BLaER1 (cell line): ENCODE measurements around the gene IDH3B.

Experiments
- H3K27ac ChIP-seq: shearing (Covaris generic); formaldehyde crosslinking; 2 replicates; pipeline ENCODE4 v1.8.1; 2022
- H3K27me3 ChIP-seq: shearing (Covaris generic); formaldehyde crosslinking; 2 replicates; pipeline ENCODE4 v1.8.1; 2022
- H3K36me3 ChIP-seq: shearing (Covaris generic); formaldehyde crosslinking; 2 replicates; pipeline ENCODE4 v1.8.1; 2022
- H3K4me1 ChIP-seq: shearing (Covaris generic); formaldehyde crosslinking; 2 replicates; pipeline ENCODE4 v1.8.1; 2022
- H3K4me2 ChIP-seq: shearing (Covaris generic); formaldehyde crosslinking; 2 replicates; pipeline ENCODE4 v1.8.1; 2022
- H3K4me3 ChIP-seq: shearing (Covaris generic); formaldehyde crosslinking; 2 replicates; pipeline ENCODE4 v1.8.1; 2022
- H3K9ac ChIP-seq: shearing (Covaris generic); formaldehyde crosslinking; 2 replicates; pipeline ENCODE4 v1.8.1; 2022
- H3K9me3 ChIP-seq: shearing (Covaris generic); formaldehyde crosslinking; 2 replicates; pipeline ENCODE4 v1.8.1; 2022
- H4K20me1 ChIP-seq: shearing (Covaris generic); formaldehyde crosslinking; 2 replicates; pipeline ENCODE4 v1.8.1; 2022
- Cebpa-rat ChIP-seq: shearing (Covaris generic); IDR thresholded peaks from 2 replicates; pipeline ENCODE4 v1.8.1; 2022

Gene IDH3B

DNA sequence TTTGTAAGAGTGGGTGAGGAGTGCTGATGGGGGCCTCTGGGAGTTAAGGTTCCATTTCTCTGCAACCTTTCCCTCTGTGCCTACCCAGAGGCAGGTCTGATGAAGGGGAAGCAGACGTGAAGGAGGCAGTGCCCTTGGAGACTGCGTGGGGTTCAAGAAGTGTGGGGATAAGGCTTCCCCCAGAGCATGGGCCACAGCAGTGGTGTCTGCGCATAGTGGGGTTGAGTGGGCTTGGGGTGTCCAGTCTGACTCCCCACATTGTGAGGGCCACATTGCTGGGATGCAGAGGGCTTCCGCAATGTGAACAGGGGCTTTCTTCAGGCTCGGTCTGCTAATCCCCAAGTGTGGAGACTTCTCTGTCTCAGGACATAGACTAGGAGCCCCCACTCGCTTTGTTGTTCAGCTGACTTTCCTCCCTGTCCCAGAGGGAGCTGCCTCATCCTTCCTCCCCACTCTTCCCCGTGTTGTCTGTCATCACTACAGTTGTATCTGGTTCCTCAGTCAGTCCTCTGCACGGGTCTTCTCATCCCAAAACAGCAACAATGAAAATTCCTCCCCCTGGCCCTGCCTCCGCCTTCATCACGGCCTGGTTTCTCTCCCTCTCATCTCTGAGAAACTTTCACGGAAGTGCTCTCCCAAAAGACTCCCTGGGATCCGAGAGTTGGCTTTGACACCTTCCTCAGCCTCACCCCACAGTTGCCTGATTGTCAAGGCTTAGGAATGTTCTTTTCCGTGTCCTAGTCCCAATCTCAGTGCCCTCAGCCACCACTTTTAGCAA, 31.4 kb upstream of the IDH3B start:
- peaks cover 35% of the 10 kb centered on the region for H4K20me1 ChIP-seq
- H3K27ac ChIP-seq, result no peak overlapping the region
- no peak overlapping the region for H3K4me3 ChIP-seq
- peaks cover 28% of the 10 kb centered on the region; the same call in 1 of the 2 replicates for H3K27me3 ChIP-seq
- TF ChIP-seq Cebpa-rat, result no peak
- H3K36me3 ChIP-seq, result no peaks in the 10 kb centered on the region
- no peak overlapping the region for H3K9ac ChIP-seq
- H3K9me3 ChIP-seq, result no peaks in the 10 kb centered on the region
- peaks cover 73% of the 10 kb centered on the region for H3K4me1 ChIP-seq
- H3K4me2 ChIP-seq, result peak overlapping the region; percentile 67

DNA sequence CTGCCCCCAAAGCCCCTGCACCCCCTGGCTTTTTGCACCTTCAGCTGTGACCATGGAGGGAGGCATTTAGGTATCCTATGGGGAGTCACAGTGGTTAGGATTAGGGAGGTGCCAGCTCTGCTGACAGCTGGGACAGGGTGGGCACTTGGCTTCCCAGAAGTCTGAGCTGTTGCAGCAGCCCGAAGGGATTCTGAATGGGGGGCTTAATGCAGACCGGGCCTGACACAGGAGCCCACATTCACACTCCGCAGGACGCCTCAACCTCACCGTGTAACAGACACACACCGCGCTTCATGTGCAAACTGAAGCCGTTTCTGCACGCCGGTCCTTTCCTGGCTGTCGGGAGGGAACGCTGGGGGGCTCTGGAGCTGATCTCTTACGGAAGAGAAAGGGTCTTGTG, 30.5 kb upstream of the IDH3B start:
- no peak for TF ChIP-seq Cebpa-rat
- H3K4me1 ChIP-seq, result peaks cover 78% of the 10 kb centered on the region
- H3K4me2 ChIP-seq, result peak overlapping the region; percentile 67
- H3K4me3 ChIP-seq, result no peak overlapping the region
- H3K9me3 ChIP-seq, result no peaks in the 10 kb centered on the region
- H4K20me1 ChIP-seq, result peaks cover 26% of the 10 kb centered on the region
- no peak overlapping the region for H3K27ac ChIP-seq
- no peak overlapping the region for H3K9ac ChIP-seq
- H3K36me3 ChIP-seq, result no peaks in the 10 kb centered on the region
- peaks cover 28% of the 10 kb centered on the region; the same call in 1 of the 2 replicates for H3K27me3 ChIP-seq

DNA sequence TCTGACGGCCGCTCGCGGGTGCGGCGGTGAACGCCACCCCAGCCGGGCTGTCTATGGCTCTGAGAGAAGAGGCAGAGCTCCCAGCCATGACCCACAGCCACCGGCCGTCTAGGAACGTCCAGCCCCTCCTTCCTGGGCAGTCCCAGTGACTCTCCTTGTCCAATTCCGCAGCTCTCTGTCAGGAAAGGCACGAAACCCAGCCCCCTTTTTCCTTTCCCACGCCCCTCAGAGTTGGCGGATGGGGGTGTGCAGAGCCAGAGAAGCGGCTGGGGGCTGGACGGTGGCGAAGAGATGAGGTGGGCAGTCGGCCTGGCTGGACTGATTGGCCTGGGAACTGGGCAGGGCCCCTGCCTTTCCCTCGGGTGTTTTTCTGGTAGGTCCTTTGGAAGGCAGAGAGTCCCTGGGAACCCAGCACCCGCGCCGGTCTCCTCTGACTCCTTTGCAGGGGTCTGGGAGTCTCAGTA, 30.0 kb upstream of the IDH3B start:
- Histone ChIP-seq H3K9me3 (no peaks in the 10 kb centered on the region), H3K4me1 (peaks cover 77% of the 10 kb centered on the region), H3K4me2 (peak overlapping the region; percentile 67), H3K27me3 (peaks cover 28% of the 10 kb centered on the region; the same call in 1 of the 2 replicates), H3K27ac (no peak overlapping the region), H3K4me3 (peak overlapping the region; percentile 77), H4K20me1 (peaks cover 24% of the 10 kb centered on the region), H3K36me3 (no peaks in the 10 kb centered on the region), H3K9ac (no peak overlapping the region)
- TF ChIP-seq Cebpa-rat, result no peak

DNA sequence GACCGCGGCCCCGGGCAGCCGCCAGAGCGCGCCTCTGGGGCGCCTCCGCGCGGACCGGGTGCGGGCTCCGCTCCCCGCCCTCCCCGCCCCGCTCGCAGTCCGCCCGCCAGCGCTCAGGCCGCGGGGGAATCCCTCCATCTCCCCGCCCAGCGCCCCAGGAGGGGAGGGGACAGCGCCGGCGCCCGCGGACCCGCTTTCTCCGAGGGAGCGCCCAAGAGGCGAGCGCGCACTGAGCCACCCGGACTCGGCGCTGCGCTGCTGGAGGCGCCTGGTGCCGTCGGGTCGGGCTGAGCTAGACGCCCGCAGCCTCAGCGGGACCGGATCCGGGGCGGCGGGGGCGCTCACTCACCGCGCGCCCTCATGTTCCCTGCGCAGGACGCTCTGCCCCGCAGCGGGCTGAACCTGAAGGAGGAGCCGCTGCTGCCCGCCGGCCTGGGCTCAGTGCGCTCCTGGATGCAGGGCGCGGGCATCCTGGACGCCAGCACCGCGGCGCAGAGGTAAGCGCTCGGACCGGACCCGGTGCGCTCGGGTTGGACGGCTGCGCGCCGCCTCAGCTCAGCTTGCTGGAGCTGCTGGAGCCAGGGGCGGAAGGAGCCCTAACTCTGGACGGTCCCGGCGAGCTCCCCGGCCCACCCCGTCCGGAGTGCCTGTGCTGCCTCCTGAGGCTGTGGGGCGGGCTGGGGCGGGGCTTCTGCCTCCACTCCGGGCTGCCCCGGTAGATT, 29.4 kb upstream of the IDH3B start:
- Histone ChIP-seq H4K20me1 (peaks cover 18% of the 10 kb centered on the region), H3K27ac (no peak overlapping the region), H3K9me3 (no peaks in the 10 kb centered on the region), H3K36me3 (no peaks in the 10 kb centered on the region), H3K4me3 (peak overlapping the region; percentile 77), H3K4me2 (peak overlapping the region; percentile 67), H3K4me1 (peaks cover 74% of the 10 kb centered on the region), H3K9ac (peak overlapping the region; percentile 40; the same call in 1 of the 2 replicates), H3K27me3 (peaks cover 28% of the 10 kb centered on the region; the same call in 1 of the 2 replicates)
- TF ChIP-seq Cebpa-rat, result no peak

DNA sequence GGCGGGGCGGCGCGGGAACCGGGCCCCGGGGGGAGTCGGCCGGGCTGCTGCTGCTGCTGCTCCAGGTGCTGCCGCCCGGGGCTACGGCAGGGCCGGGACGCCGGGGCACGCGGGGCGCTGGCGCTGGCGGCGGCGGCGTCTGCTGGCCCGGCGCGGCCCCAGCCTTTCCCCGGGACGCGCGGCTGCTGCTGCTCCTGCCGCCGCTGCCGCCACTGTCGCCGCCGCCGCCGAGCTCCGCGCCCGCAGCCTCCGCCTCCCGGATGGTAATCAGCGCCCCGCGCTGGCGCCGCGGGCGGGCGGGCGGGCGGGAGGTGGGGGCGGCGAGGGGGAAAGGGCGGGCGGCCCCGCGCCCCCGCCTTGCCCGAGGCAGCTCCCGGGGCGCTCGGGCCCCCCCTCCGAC, 28.9 kb upstream of the IDH3B start:
- Histone ChIP-seq H4K20me1 (peaks cover 15% of the 10 kb centered on the region), H3K4me1 (peaks cover 74% of the 10 kb centered on the region), H3K36me3 (no peaks in the 10 kb centered on the region), H3K4me3 (peak overlapping the region; percentile 77), H3K9me3 (no peaks in the 10 kb centered on the region), H3K27ac (0 out of 2 replicates have a peak overlapping the region, but pooled peaks have one; percentile 59), H3K4me2 (peak overlapping the region; percentile 93), H3K27me3 (peaks cover 28% of the 10 kb centered on the region; the same call in 1 of the 2 replicates), H3K9ac (peak overlapping the region; percentile 73)
- no peak for TF ChIP-seq Cebpa-rat

DNA sequence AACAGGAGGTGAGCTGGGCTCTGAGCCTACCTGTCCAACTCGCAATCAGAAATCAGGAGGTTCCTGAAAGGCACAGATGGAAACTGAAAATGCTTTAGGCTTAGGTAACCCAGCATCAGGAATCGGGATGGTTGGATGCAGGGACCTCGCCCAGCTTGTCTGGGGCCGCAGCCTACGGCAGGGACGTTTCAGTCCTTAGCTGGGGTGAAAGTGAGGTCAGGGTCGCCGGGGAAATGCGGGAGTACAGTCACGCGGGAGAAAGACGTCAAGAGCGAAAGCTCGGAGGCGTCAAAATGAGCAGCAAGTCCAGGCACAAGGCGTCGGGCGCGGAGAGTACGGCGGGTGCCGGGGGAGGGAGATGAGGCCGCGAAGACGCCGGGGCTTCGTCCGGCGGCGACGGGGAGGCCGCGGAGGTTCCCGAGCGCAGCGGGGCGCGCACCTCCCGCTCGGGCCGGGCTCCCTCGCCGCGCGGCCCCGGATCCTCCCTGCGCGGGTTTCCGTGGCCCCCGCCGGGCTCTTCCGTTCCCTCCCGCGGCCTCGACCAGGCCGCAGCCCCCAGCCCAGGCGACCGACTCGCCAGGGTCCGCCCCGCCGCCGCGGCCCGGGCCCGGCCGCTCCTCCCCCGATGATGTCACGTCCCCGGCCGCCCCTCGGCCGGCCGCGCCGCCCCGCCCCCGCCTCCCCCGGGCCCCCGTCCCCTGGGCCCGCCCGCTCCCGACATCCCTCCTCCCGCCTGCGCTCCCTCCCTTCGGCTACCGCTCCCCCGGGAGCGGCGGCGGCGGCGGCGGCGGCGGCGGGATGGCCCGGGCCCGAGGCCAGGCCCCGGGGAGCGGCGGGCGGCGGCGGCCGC, 28.2 kb upstream of the IDH3B start, which contains the start of gene EBF4:
Gene EBF4 (plus strand): TSS at position 745 of the 850 bp plus-strand sequence. CDS start 866 bp downstream, outside the sequence.
- Histone ChIP-seq H3K4me3 (peak within 1 kb of the TSS; percentile 77), H3K36me3 (no peaks in the 10 kb centered on the region), H3K9ac (peak within 1 kb of the TSS; percentile 73), H3K4me1 (peaks cover 74% of the 10 kb centered on the region), H3K4me2 (peak within 1 kb of the TSS; percentile 93), H3K9me3 (no peaks in the 10 kb centered on the region), H3K27me3 (peaks cover 28% of the 10 kb centered on the region; the same call in 1 of the 2 replicates), H4K20me1 (peaks cover 15% of the 10 kb centered on the region), H3K27ac (peak within 1 kb of the TSS; percentile 71)
- no peak for TF ChIP-seq Cebpa-rat

DNA sequence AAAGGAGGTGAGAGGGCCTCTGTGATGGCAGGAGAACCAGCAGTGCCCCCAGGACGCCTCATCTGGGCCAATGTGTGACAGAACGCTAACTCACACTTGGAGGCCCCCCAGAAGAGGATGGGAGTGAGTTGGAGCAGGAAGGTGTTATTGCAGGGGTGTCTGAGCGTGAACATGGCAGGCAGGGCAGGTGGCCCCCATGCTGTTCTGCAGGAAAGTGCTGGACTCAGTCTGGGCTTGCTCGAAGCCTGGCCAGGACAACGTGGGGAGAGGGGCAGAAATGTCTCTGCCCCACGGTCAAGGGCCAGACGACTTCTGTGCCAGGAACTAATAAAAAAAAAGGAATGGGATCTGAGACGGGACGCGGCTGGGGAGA, 27.6 kb upstream of the IDH3B start:
- H3K27me3 ChIP-seq, result peaks cover 28% of the 10 kb centered on the region; the same call in 1 of the 2 replicates
- peak overlapping the region; percentile 93 for H3K4me2 ChIP-seq
- H4K20me1 ChIP-seq, result peaks cover 15% of the 10 kb centered on the region
- no peaks in the 10 kb centered on the region for H3K9me3 ChIP-seq
- no peak for TF ChIP-seq Cebpa-rat
- no peaks in the 10 kb centered on the region for H3K36me3 ChIP-seq
- no peak overlapping the region for H3K27ac ChIP-seq
- peaks cover 72% of the 10 kb centered on the region for H3K4me1 ChIP-seq
- peak overlapping the region; percentile 77 for H3K4me3 ChIP-seq
- H3K9ac ChIP-seq, result 0 out of 2 replicates have a peak overlapping the region, but pooled peaks have one; percentile 73

DNA sequence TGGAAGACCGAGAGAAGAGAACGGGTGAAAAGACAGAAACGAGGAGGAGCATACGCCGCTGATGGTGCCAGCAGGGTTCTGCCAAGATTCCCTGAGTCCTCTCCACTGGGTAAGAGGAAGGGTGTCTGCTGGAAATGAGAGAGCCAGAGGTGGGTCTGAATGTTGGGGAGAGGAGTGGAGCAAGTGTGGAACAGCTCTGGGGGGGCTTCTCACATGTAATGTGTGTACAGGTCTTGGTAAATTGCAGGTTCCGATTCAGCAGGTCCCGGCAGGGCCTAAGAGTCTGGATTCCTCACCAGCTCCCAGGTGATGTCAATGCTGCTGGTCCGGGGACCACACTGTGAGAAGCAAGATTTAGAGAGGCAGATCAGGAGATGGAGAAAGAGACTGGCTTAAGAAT, 27.1 kb upstream of the IDH3B start:
- Histone ChIP-seq H3K9me3 (no peaks in the 10 kb centered on the region), H3K9ac (no peak overlapping the region), H3K4me1 (peaks cover 69% of the 10 kb centered on the region), H3K27ac (no peak overlapping the region), H4K20me1 (peaks cover 15% of the 10 kb centered on the region), H3K4me3 (no peak overlapping the region), H3K36me3 (no peaks in the 10 kb centered on the region), H3K27me3 (peaks cover 28% of the 10 kb centered on the region; the same call in 1 of the 2 replicates), H3K4me2 (peak overlapping the region; percentile 93)
- no peak for TF ChIP-seq Cebpa-rat

DNA sequence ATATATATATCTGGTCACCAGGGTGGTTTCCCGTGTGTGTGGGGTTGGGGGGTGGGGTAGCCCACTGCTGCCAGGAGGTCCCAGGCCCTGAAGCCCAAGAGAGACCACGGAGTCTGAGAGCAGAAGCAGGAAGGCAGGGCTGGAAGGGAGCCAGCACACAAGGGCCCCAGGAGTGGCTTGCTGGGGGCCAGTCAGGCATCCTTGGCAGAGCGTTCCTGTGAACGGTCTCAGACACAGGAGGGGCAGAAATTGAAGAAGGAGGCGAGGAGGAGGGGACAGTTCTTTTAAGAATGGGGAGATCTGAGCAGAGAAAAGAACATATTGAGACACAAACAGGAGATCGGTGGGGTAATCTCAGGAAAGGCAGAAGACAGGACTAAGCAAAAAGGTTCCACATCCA, 26.7 kb upstream of the IDH3B start:
- no peak for TF ChIP-seq Cebpa-rat
- no peaks in the 10 kb centered on the region for H3K36me3 ChIP-seq
- H4K20me1 ChIP-seq, result peaks cover 15% of the 10 kb centered on the region
- H3K4me2 ChIP-seq, result peak overlapping the region; percentile 93
- H3K27ac ChIP-seq, result no peak overlapping the region
- no peak overlapping the region for H3K9ac ChIP-seq
- no peak overlapping the region for H3K4me3 ChIP-seq
- H3K9me3 ChIP-seq, result no peaks in the 10 kb centered on the region
- peaks cover 65% of the 10 kb centered on the region for H3K4me1 ChIP-seq
- H3K27me3 ChIP-seq, result peaks cover 28% of the 10 kb centered on the region; the same call in 1 of the 2 replicates
